Lung (tissue), 12 donors: Measurements from ENCODE around the gene PCDHGA1. TPM values are rescaled to one million over a fixed set of nuclear protein-coding genes. Genes with fewer than 3 reads are reported as not detected.

Experiments used
- ATAC-seq: fragments of 200-7000 bp; cut with Tn5 transposase; one replicate; pipeline ENCODE4 v1.9.1; 2020; ENCODE audit warnings: moderate number of reproducible peaks; ENCODE audit not compliant: insufficient read depth, low FRiP score
- DNase-seq, 3 donors: peaks; one replicate each; pipeline ENCODE4 v3.0.0-alpha.2; 2013 to 2017
- H3K27ac ChIP-seq, 2 donors: one replicate each; pipeline ENCODE4 v1.5.1; 2013; ENCODE audit warnings: mild to moderate bottlenecking in 2 of 2, moderate library complexity in 2 of 2, control low read depth in 1 of 2, inconsistent platforms in 1 of 2, low read depth in 1 of 2, low read length in 1 of 2
- H3K27me3 ChIP-seq, 3 donors: one replicate each; pipeline ENCODE4 v1.5.1; 2013; ENCODE audit warnings: low read length in 2 of 3; ENCODE audit not compliant: control insufficient read depth in 3 of 3, insufficient read depth in 3 of 3
- H3K36me3 ChIP-seq, 4 donors: one replicate each; pipeline ENCODE4 v1.5.1; 2013; ENCODE audit warnings: low read length in 4 of 4, mild to moderate bottlenecking in 1 of 4, moderate library complexity in 1 of 4; ENCODE audit not compliant: control insufficient read depth in 4 of 4, insufficient read depth in 4 of 4
- H3K4me1 ChIP-seq, 5 donors: one replicate each; pipeline ENCODE4 v1.5.1; 2013; ENCODE audit warnings: low read length in 5 of 5, mild to moderate bottlenecking in 2 of 5, moderate library complexity in 1 of 5; ENCODE audit not compliant: control insufficient read depth in 5 of 5, insufficient read depth in 5 of 5
- H3K4me3 ChIP-seq: one replicate; pipeline ENCODE4 v1.5.1; 2013; ENCODE audit warnings: mild to moderate bottlenecking, control low read depth, moderate library complexity
- H3K9ac ChIP-seq, 2 donors: one replicate each; pipeline ENCODE4 v1.5.1; 2013; ENCODE audit warnings: low read length in 2 of 2, control low read depth in 1 of 2; ENCODE audit not compliant: insufficient read depth in 1 of 2
- H3K9me3 ChIP-seq, 4 donors: one replicate each; pipeline ENCODE4 v1.5.1; 2013; ENCODE audit warnings: low read length in 3 of 4, mild to moderate bottlenecking in 1 of 4, moderate library complexity in 1 of 4; ENCODE audit not compliant: control insufficient read depth in 4 of 4, insufficient read depth in 3 of 4
- WGBS, 2 donors: extraction: QIAGEN DNeasy Blood & Tissue Kit; methylation state at CpG; one replicate each; pipeline ENCODE4 v1.1.7; 2013; 5-methylcytosine and 5-hydroxymethylcytosine counted together
- polyA plus RNA-seq, 2 donors: library from polyadenylated mRNA; stranded (reverse); fragments of 200-250 nt; gene quantifications; one replicate each; pipeline ENCODE4 v1.2.1, GENCODE V29; 2013
- total RNA-seq, 2 donors: library from RNA; depleted of rRNA in 1 of 2; stranded (reverse); fragments of >200 nt in 1 of 2; gene quantifications; one replicate each; pipeline ENCODE4 v1.2.1, GENCODE V29; 2014 to 2021
- TF ChIP-seq, protein P1 (sequence below): IDR thresholded peaks from 2 replicates; pipeline ENCODE4 v1.5.1; 2012; ENCODE audit warnings: mild to moderate bottlenecking; ENCODE audit errors: control extremely low read depth, extremely low read depth
- donor health status: control.
- donor health status: control.
- donor health status: Bipolar disorder and iron deficiency.
- donor health status: healthy.
- donor health status: DM: yes; HTN: yes; CAD: no.

Gene PCDHGA1
- total and polyA plus RNA-seq, 4 donors = 0.15 to 0.71 (median 0.36) TPM

DNA sequence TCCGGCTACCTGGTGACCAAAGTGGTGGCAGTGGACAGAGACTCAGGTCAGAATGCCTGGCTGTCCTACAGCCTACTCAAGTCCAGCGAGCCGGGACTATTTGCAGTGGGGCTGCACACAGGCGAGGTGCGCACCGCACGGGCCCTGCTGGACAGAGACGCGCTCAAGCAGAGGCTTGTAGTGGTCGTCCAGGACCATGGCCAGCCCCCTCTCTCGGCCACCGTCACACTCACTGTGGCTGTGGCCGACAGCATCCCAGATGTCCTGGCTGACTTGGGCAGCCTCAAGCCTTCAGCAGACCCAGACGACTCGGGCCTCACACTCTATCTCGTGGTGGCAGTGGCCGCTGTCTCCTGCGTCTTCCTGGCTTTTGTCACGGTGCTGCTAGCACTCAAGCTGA, 26.6 kb downstream of the PCDHGA1 start:
- TF ChIP-seq, protein P1, sequence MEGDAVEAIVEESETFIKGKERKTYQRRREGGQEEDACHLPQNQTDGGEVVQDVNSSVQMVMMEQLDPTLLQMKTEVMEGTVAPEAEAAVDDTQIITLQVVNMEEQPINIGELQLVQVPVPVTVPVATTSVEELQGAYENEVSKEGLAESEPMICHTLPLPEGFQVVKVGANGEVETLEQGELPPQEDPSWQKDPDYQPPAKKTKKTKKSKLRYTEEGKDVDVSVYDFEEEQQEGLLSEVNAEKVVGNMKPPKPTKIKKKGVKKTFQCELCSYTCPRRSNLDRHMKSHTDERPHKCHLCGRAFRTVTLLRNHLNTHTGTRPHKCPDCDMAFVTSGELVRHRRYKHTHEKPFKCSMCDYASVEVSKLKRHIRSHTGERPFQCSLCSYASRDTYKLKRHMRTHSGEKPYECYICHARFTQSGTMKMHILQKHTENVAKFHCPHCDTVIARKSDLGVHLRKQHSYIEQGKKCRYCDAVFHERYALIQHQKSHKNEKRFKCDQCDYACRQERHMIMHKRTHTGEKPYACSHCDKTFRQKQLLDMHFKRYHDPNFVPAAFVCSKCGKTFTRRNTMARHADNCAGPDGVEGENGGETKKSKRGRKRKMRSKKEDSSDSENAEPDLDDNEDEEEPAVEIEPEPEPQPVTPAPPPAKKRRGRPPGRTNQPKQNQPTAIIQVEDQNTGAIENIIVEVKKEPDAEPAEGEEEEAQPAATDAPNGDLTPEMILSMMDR = no peak
- Histone ChIP-seq H3K4me3 (no peak overlapping the region), H3K36me3 (peaks cover 0 to 3% (median 0%) of the 10 kb centered on the region in 4 donors), H3K9ac (no peak overlapping the region), H3K27ac (no peak overlapping the region), H3K27me3 (no peaks in the 10 kb centered on the region), H3K4me1 (no peaks in the 10 kb centered on the region), H3K9me3 (peaks cover 11 to 50% (median 26%) of the 10 kb centered on the region in 4 donors)
- ATAC-seq = no peak
- DNase-seq = no peak
- WGBS, 2 donors = 44 to 50% methylated on average over 19 of the region's 19 CpGs

DNA sequence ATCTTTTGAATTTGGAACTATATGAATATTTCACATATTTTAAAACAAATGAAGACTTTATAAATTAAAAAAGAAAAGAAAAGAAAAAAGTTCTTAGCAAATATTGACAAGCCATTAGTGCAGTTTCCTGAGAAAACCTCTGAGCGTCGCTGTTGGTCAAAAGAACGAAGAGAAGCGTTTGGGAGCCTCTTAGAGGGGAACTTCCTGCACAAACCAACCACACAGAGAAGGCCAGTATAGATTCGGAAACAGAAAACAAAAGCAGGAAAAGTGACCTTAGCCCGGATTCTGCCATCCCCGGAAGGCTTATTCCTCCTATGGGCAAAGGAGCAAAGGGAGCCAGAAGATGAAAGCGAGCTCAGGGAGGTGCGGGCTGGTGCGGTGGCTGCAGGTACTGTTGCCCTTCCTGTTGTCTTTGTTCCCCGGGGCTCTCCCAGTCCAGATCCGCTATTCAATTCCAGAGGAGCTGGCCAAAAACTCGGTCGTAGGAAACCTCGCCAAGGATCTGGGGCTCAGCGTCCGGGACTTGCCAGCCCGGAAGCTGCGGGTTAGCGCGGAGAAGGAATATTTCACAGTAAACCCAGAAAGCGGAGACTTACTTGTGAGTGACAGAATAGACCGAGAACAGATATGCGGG, 29.6 kb downstream of the PCDHGA1 start, which contains the start of gene PCDHGB2:
Gene PCDHGB2, plus strand, starts transcription at position 205 of the 637 bp plus-strand sequence. Its CDS starts 142 bp downstream, at position 347.
- Histone ChIP-seq H3K9me3 (peaks cover 11 to 55% (median 29%) of the 10 kb centered on the region in 4 donors), H3K36me3 (peaks cover 0 to 3% (median 0%) of the 10 kb centered on the region in 4 donors), H3K4me3 (no peak within 1 kb of the TSS), H3K27ac (no peak within 1 kb of the TSS), H3K4me1 (peaks cover 0 to 2% (median 0%) of the 10 kb centered on the region in 5 donors), H3K27me3 (peaks cover 0 to 5% (median under 1%) of the 10 kb centered on the region in 3 donors), H3K9ac (no peak within 1 kb of the TSS)
- DNase-seq (peak in 2 of 3 donors; percentile 43 to 44), ATAC-seq (no peak)
- 18 to 20% methylated on average over 24 of the region's 24 CpGs for WGBS, 2 donors
- TF ChIP-seq, protein P1 = no peak

DNA sequence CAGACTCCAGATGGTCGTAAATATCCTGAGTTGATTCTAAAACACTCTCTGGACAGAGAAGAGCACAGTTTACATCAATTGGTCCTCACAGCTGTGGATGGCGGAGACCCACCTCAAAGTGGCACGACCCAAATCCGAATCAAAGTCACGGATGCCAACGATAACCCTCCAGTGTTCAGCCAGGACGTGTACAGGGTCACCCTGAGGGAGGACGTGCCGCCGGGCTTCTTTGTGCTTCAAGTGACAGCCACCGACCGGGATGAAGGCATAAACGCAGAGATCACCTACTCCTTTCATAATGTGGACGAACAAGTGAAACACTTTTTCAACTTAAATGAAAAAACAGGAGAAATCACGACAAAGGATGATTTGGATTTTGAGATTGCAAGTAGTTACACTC, 30.4 kb downstream of the PCDHGA1 start:
- no peak overlapping the region for H3K4me3 ChIP-seq
- TF ChIP-seq, protein P1 = no peak
- peaks cover 11 to 55% (median 33%) of the 10 kb centered on the region in 4 donors for H3K9me3 ChIP-seq

More for the DNA sequence above, 30.4 kb downstream of the PCDHGA1 start:
- Histone ChIP-seq H3K4me1 (peaks cover 0 to 2% (median 0%) of the 10 kb centered on the region in 5 donors), H3K36me3 (peaks cover 0 to 3% (median 0%) of the 10 kb centered on the region in 4 donors), H3K27me3 (peaks cover 0 to 5% (median 3%) of the 10 kb centered on the region in 3 donors), H3K9ac (no peak overlapping the region), H3K27ac (no peak overlapping the region)
- 37 to 42% methylated on average over 15 of the region's 15 CpGs for WGBS, 2 donors
- DNase-seq (no peak), ATAC-seq (no peak)
